Measurements from ENCODE around the gene ZNF462. TPM values are rescaled to one million over a fixed set of nuclear protein-coding genes. Genes with fewer than 3 reads are reported as not detected.

ZNF462 gene
- total and polyA plus RNA-seq, 11 donors: 5.3 to 51.3 (median 30.9) TPM

- ATAC-seq: no peak
- no peak overlapping the region for H3K4me3 ChIP-seq
- no peak overlapping the region for H3K27ac ChIP-seq
- DNase-seq: no peak
- no peaks in the 10 kb centered on the region for H3K9me3 ChIP-seq
- 79 to 90% (median 87%) methylated on average over 4 of the region's 4 CpGs for WGBS, 4 donors
- intact Hi-C loops (cut with DNase I): no loop called here
- no peaks in the 10 kb centered on the region for H3K27me3 ChIP-seq
- no peaks in the 10 kb centered on the region for H3K4me1 ChIP-seq
- TF ChIP-seq POLR2A (IDR thresholded peaks at IDR 0.05) (no peak), CTCF (IDR thresholded peaks at IDR 0.05) (no peak)
- H3K36me3 ChIP-seq: peaks cover 0 to 53% (median 8%) of the 10 kb centered on the region in 9 donors
Measured at GRCh38 chr9:106994463-106994862, 131.5 kb downstream of the ZNF462 start.

GRCh38 chr9:107000218-107000617 lies 137.3 kb downstream of the ZNF462 start:
- no peak for ATAC-seq
- Histone ChIP-seq H3K36me3 (peaks cover 0 to 64% (median 15%) of the 10 kb centered on the region in 9 donors), H3K9me3 (no peaks in the 10 kb centered on the region), H3K4me3 (no peak overlapping the region), H3K27me3 (no peaks in the 10 kb centered on the region), H3K27ac (no peak overlapping the region), H3K4me1 (no peaks in the 10 kb centered on the region)
- TF ChIP-seq CTCF (IDR thresholded peaks at IDR 0.05) (no peak), POLR2A (IDR thresholded peaks at IDR 0.05) (no peak)
- intact Hi-C loops (cut with DNase I): no loop called here
- no peak for DNase-seq
- 90 to 97% (median 95%) methylated on average over 3 of the region's 3 CpGs for WGBS, 4 donors

- ATAC-seq (no peak), DNase-seq (no peak)
- Histone ChIP-seq H3K4me3 (no peak overlapping the region), H3K27me3 (no peaks in the 10 kb centered on the region), H3K9me3 (no peaks in the 10 kb centered on the region), H3K27ac (no peak overlapping the region), H3K4me1 (peaks cover 0 to 3% (median 0%) of the 10 kb centered on the region in 12 donors), H3K36me3 (peaks cover 0 to 68% (median 21%) of the 10 kb centered on the region in 9 donors)
- TF ChIP-seq CTCF (IDR thresholded peaks at IDR 0.05): no peak
- no peak for TF ChIP-seq POLR2A (IDR thresholded peaks at IDR 0.05)
- intact Hi-C loops (cut with DNase I): no loop called here
- 79 to 85% (median 82%) methylated on average over 3 of the region's 3 CpGs for WGBS, 4 donors
Measured at GRCh38 chr9:107005201-107005600, 142.2 kb downstream of the ZNF462 start.

GRCh38 chr9:107007402-107007801 lies 144.4 kb downstream of the ZNF462 start:
- DNase-seq: no peak
- Histone ChIP-seq H3K4me1 (peaks cover 0 to 3% (median 0%) of the 10 kb centered on the region in 12 donors), H3K27me3 (no peaks in the 10 kb centered on the region), H3K27ac (no peak overlapping the region), H3K4me3 (no peak overlapping the region), H3K36me3 (peaks cover 0 to 83% (median 34%) of the 10 kb centered on the region in 9 donors), H3K9me3 (peaks cover 0 to 8% (median 0%) of the 10 kb centered on the region in 12 donors)
- intact Hi-C loops (cut with DNase I): no loop called here
- no peak for ATAC-seq
- 65 to 80% (median 75%) methylated on average over 6 of the region's 6 CpGs for WGBS, 4 donors
- TF ChIP-seq CTCF (IDR thresholded peaks at IDR 0.05) (no peak), POLR2A (IDR thresholded peaks at IDR 0.05) (no peak)
